OCI-LY1 (cell line): ENCODE results near the gene SPACA4.
"Not testable (repeated sequence)": the region's sequence is repeated elsewhere in the genome, so short reads cannot be mapped to it uniquely, and the experiment has no call there.

Source experiments
- H2AFZ ChIP-seq: fragments of 200-600 bp; sonication (generic), shearing (Covaris generic); 2 replicates; pipeline ENCODE4 v1.6.0; 2014; ENCODE audit warnings: antibody characterized with exemption, mild to moderate bottlenecking, low read length
- H3F3A ChIP-seq: fragments of 200-600 bp; sonication (generic), shearing (Covaris generic); 2 replicates; pipeline ENCODE4 v1.6.0; 2014; ENCODE audit warnings: mild to moderate bottlenecking, antibody characterized with exemption, low read length, moderate library complexity; ENCODE audit not compliant: insufficient read depth
- H3K27ac ChIP-seq: fragments of 200-600 bp; sonication (generic); 2 replicates; pipeline ENCODE4 v1.5.1; 2014; ENCODE audit warnings: low read length, mixed run types, mild to moderate bottlenecking, low read depth; ENCODE audit not compliant: poor library complexity, severe bottlenecking
- H3K27me3 ChIP-seq: fragments of 200-600 bp; sonication (generic); 2 replicates; pipeline ENCODE4 v1.6.0; 2014; ENCODE audit warnings: antibody characterized with exemption, mild to moderate bottlenecking, low read length, moderate library complexity; ENCODE audit not compliant: insufficient read depth
- H3K36me3 ChIP-seq: fragments of 200-600 bp; sonication (generic); 2 replicates; pipeline ENCODE4 v1.6.1; 2014; ENCODE audit warnings: mild to moderate bottlenecking, antibody characterized with exemption, low read length, moderate library complexity, mixed read lengths; ENCODE audit not compliant: insufficient read depth
- H3K4me1 ChIP-seq: fragments of 200-600 bp; sonication (generic); 2 replicates; pipeline ENCODE4 v1.5.1; 2014; ENCODE audit warnings: mild to moderate bottlenecking, low read length, moderate library complexity; ENCODE audit not compliant: insufficient read depth, severe bottlenecking
- H3K4me2 ChIP-seq: fragments of 200-600 bp; sonication (generic), shearing (Covaris generic); 2 replicates; pipeline ENCODE4 v1.6.1; 2014; ENCODE audit warnings: low read length
- H3K4me3 ChIP-seq: fragments of 200-600 bp; sonication (generic); 2 replicates; pipeline ENCODE4 v1.5.1; 2014; ENCODE audit warnings: low read length, low read depth, mild to moderate bottlenecking, mixed read lengths; ENCODE audit not compliant: poor library complexity, severe bottlenecking
- H3K79me2 ChIP-seq: fragments of 200-600 bp; shearing (Covaris generic); 2 replicates; pipeline ENCODE4 v1.6.1; 2016; ENCODE audit warnings: mixed run types, low read length, mixed read lengths; ENCODE audit not compliant: insufficient read depth
- H3K9ac ChIP-seq: fragments of 200-600 bp; sonication (generic), shearing (Covaris generic); 2 replicates; pipeline ENCODE4 v1.6.1; 2014; ENCODE audit warnings: mild to moderate bottlenecking, low read length, mixed read lengths
- H3K9me2 ChIP-seq: fragments of 200-600 bp; sonication (generic), shearing (Covaris generic); 2 replicates; pipeline ENCODE4 v1.6.1; 2014; ENCODE audit warnings: low read depth, mild to moderate bottlenecking, low read length, mixed read lengths
- H3K9me3 ChIP-seq: fragments of 200-600 bp; shearing (Covaris generic); 2 replicates; pipeline ENCODE4 v1.6.1; 2014; ENCODE audit warnings: low read length, mixed read lengths
- H4K20me1 ChIP-seq: fragments of 200-600 bp; sonication (generic), shearing (Covaris generic); 2 replicates; pipeline ENCODE4 v1.6.0; 2016; ENCODE audit warnings: mild to moderate bottlenecking, low read length; ENCODE audit not compliant: insufficient read depth
- CTCF ChIP-seq: fragments of 200-600 bp; sonication (generic), shearing (Covaris generic); IDR thresholded peaks from 2 replicates; pipeline ENCODE4 v1.5.1; 2017; ENCODE audit warnings: mild to moderate bottlenecking, antibody characterized with exemption, low read length, moderate library complexity, mixed read lengths
- EZH2 ChIP-seq: fragments of 200-600 bp; sonication (generic), shearing (Covaris generic); IDR thresholded peaks from 2 replicates; pipeline ENCODE4 v1.8.0; 2017; ENCODE audit warnings: borderline replicate concordance, mixed run types, mild to moderate bottlenecking, antibody characterized with exemption, low read length, moderate library complexity, mixed read lengths

SPACA4 gene

DNA sequence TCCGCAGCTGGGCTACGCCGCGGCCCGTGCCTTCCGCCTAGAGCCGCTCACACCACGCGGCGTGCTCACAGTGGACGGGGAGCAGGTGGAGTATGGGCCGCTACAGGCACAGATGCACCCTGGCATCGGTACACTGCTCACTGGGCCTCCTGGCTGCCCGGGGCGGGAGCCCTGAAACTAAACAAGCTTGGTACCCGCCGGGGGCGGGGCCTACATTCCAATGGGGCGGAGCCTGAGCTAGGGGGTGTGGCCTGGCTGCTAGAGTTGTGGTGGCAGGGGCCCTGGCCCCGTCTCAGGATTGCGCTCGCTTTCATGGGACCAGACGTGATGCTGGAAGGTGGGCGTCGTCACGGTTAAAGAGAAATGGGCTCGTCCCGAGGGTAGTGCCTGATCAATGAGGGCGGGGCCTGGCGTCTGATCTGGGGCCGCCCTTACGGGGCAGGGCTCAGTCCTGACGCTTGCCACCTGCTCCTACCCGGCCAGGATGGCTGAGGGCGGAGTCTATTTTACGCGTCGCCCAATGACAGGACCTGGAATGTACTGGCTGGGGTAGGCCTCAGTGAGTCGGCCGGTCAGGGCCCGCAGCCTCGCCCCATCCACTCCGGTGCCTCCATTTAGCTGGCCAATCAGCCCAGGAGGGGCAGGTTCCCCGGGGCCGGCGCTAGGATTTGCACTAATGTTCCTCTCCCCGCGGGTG is 23.2 kb downstream of the SPACA4 start:
- H3K27me3 ChIP-seq, result no peaks in the 10 kb centered on the region
- H4K20me1 ChIP-seq, result no peaks in the 10 kb centered on the region
- no peaks in the 10 kb centered on the region for H3K79me2 ChIP-seq
- TF ChIP-seq EZH2 (no peak), CTCF (no peak)
- H3K9me2 ChIP-seq, result no peaks in the 10 kb centered on the region
- H3K4me2 ChIP-seq, result no peak overlapping the region
- H3K9me3 ChIP-seq, result no peaks in the 10 kb centered on the region
- H3K4me1 ChIP-seq, result peaks cover 31% of the 10 kb centered on the region
- H3K4me3 ChIP-seq, result no peak overlapping the region
- 0 out of 2 replicates have a peak, but pooled peaks cover 1% of the 10 kb centered on the region for H3F3A ChIP-seq
- H3K9ac ChIP-seq, result no peak overlapping the region
- H3K27ac ChIP-seq, result no peak overlapping the region
- H2AFZ ChIP-seq, result no peak overlapping the region
- peaks cover 17% of the 10 kb centered on the region for H3K36me3 ChIP-seq

- peaks cover 17% of the 10 kb centered on the region for H3K36me3 ChIP-seq
- H4K20me1 ChIP-seq, result no peaks in the 10 kb centered on the region
- H3K9me2 ChIP-seq, result no peaks in the 10 kb centered on the region
- no peak overlapping the region for H2AFZ ChIP-seq
- TF ChIP-seq EZH2, result no peak
- no peak for TF ChIP-seq CTCF
- H3K4me3 ChIP-seq, result no peak overlapping the region
- H3K9ac ChIP-seq, result no peak overlapping the region
- no peaks in the 10 kb centered on the region for H3K79me2 ChIP-seq
- no peak overlapping the region for H3K4me2 ChIP-seq
- no peak overlapping the region for H3K27ac ChIP-seq
- H3F3A ChIP-seq, result 0 out of 2 replicates have a peak, but pooled peaks cover 5% of the 10 kb centered on the region
- no peaks in the 10 kb centered on the region for H3K27me3 ChIP-seq
- H3K9me3 ChIP-seq, result no peaks in the 10 kb centered on the region
- peaks cover 30% of the 10 kb centered on the region for H3K4me1 ChIP-seq
Measured at GRCh38 chr19:48630296-48631063, 23.9 kb downstream of the SPACA4 start.

GRCh38 chr19:48631225-48631624 is 24.7 kb downstream of the SPACA4 start:
- TF ChIP-seq EZH2 (no peak), CTCF (no peak)
- Histone ChIP-seq H3K4me3 (no peak overlapping the region), H3K27ac (no peak overlapping the region), H3K36me3 (peaks cover 17% of the 10 kb centered on the region), H3K4me2 (no peak overlapping the region), H4K20me1 (no peaks in the 10 kb centered on the region), H3K9me2 (no peaks in the 10 kb centered on the region), H3K79me2 (no peaks in the 10 kb centered on the region), H3F3A (0 out of 2 replicates have a peak, but pooled peaks cover 5% of the 10 kb centered on the region), H3K4me1 (peaks cover 32% of the 10 kb centered on the region), H2AFZ (no peak overlapping the region), H3K9me3 (no peaks in the 10 kb centered on the region), H3K27me3 (no peaks in the 10 kb centered on the region), H3K9ac (no peak overlapping the region)

DNA sequence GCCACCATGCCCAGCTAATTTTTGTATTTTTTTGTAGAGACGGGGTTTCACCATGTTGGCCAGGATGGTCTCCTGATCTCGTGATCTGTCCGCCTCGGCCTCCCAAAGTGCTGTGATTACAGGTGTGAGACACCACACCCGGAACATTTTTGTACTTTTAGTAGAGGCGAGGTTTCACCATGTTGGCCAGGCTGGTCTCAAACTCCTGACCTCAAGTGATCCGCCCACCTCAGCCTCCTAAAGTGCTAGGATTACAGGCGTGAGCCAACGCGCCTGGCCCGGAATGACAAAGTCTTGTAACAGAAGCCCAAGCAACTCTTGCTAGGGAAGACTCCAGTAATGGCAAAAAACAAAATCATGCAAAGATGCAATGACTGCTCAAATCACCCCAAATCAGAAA is 25.7 kb downstream of the SPACA4 start:
- not testable (repeated sequence) for H3K4me3 ChIP-seq, H3K27me3 ChIP-seq, H3K79me2 ChIP-seq, H4K20me1 ChIP-seq, H3F3A ChIP-seq, H3K9me2 ChIP-seq, H3K9me3 ChIP-seq, H2AFZ ChIP-seq, H3K9ac ChIP-seq, H3K4me2 ChIP-seq
- Histone ChIP-seq H3K36me3 (peaks cover 17% of the 10 kb centered on the region), H3K27ac (peak overlapping the region; percentile 86), H3K4me1 (peaks cover 41% of the 10 kb centered on the region)
